Measurements from ENCODE around the gene KCNJ12.
"Not testable (repeated sequence)": the region's sequence is repeated elsewhere in the genome, so short reads cannot be mapped to it uniquely, and the experiment has no call there.

DNA sequence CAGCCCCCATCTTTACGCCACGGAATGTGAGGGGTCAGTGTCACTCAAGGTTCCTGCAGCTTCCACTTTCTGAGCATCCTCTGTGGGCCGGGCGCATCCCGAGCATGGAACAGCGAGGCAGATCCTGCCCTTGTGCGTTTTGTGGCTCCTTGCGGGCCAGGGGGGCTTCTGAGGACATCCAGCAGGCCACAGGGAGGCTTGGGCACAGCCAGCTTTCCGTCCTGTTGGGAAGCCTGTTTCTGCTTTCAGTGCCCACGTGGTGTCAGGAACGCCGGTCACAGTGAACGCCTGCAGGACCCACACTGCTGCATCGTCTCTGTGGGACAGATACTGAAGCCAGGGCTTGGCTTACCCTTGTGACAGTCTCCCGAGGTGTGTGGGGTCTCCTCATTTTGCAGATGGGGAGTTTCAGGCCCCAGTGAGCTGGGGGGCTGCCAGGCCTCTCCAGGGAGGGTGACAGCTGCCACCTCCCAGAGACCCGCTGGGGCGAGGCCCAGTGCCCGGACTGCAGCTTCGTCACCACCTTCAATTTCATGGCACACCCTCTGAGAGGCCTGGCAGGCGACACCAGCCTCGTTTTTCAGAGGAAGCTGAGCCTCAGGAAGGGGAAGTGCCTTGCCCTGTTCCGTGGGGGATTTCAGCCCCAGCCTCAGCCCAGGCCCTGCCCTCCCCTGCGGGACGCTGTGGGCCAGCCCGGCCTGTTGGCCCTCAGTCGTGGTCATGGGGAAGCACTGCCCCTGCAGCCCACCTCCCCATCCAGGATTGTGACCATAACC is 29.0 kb downstream of the KCNJ12 start:
- TF ChIP-seq POLR2A (IDR thresholded peaks at IDR 0.05); POLR2AphosphoS5 (IDR thresholded peaks at IDR 0.05); CTCF (IDR thresholded peaks at IDR 0.05); EP300 (IDR thresholded peaks at IDR 0.05; ENCODE audit: low read depth): not testable (repeated sequence)

Data from transverse colon (tissue), 4 donors.